Stimulated activated CD8-positive, alpha-beta memory T cell treated with anti-CD3 and anti-CD28 coated beads, Interleukin-7, amount 100 ng/mL, for 48 hours (primary cell): ENCODE measurements around the gene MGMT.

Source experiments
- DNase-seq, 2 donors: peaks; one replicate each; pipeline ENCODE4 v3.0.0-alpha.2; 2020; ENCODE audit warnings: low read depth in 1 of 2; ENCODE audit errors: extremely low read depth in 1 of 2

The MGMT gene

DNA sequence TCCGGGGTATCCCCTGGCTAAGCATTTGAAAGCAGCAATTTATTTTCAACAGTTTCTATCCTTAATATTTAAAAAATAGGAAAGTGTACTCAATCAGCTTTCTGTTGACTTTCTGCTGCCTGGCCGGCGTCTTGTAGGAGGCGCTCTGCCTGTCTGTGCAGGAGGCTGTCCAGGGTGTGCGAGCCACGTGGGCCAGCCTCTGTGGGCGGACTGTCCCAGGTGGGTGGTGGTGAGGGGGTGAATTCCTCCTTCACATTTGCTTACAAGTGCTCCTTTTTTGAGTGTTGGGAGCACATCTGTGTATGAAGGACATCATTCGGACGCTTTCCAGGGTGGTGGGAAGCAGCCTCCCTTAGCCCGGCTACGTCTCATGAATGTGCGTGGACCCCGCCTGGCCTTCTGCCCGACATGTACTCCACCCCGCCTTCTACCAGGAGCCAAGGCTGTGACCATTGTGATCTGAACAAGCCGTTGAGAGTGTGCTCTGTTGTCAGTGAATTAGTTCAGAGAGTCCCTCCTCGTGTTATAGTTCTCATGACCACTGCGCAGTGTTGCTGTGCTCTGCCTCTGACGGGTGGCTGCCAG lies 114.9 kb downstream of the MGMT start:
- DNase-seq, result no peak

DNA sequence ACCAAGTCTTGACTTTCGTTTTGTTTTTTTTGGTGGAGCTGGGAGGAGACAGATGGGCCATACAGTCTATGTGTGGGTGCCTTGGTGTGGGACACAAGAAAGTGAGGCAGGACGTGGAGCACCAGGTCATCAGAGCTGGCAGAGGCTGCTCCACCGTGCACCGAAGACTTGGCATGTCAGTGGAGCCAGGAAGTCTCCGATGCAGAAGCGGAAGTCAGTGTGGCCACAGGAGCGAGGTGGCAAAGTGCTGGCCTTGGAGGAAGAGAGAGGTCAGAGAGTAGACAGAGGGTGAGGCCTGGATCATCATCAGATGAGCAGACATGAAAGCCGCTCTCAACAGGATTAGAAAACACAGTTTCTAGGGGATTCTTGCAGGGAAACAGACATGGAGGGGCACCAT lies 116.8 kb downstream of the MGMT start:
- no peak for DNase-seq

DNA sequence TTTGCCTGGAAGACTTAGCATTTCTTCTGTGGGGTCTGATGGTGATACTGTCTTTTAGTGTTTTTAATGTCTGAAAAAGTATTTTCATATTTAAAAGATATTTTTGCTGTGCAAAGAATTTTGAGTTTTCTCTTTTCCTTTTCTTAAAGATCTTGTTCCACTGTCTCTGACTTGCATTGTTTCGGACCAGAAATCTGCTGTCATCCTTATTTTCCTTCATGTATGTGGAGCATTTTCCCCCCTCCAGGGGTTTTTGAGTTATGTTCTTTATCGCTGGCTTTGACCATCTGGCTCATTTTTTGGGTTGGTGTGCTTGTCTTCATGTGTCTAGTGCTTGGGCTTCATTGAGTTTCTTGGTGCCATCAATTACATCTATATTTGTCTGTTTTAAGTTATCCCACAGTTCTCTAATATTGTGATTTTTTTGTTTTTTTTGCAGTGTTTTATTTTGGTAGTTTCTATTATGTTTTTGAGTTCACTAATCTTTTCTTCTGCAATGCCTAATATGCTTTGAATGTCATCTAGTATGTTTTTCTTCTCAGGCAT lies 119.9 kb downstream of the MGMT start:
- no peak for DNase-seq

DNA sequence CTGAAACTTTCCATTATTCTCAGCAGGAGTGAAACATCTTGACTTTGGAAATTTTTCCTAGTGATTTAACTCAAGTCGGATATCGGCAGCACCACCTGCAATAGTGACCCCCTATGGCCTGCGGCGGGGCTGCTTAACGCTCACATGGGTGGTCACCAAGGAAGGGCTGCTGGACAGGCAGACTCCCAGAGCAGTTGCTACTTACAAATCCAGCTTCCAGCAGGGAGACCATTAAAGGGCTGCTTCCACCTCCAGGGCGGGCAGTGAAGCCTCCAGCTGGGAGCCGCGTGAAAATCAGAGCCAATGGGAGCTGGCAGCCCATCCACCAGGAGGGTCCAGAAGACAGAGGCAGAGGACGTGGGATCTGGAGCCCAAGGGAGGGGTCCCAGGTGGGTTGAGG lies 122.5 kb downstream of the MGMT start:
- DNase-seq, result no peak

DNA sequence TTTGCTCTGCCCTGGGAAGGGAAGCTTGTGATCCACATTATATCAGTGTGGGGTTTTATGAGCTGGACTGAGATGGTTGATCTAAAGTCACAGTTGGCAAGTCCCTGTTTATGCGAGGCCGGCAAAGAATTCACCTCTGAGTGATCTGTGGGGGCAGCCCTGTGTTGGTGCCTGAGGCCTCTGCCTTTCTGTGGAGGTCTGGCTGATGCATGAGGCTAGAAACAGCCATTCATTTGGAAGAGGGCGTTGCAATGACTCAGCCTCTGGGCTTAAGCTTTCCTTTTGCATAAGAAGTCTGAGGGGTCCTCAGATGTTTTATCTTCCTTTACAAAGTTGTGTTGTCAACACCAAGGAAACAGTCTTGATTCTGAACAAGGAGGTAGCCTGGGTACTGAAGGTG lies 126.9 kb downstream of the MGMT start:
- DNase-seq, result no peak

DNA sequence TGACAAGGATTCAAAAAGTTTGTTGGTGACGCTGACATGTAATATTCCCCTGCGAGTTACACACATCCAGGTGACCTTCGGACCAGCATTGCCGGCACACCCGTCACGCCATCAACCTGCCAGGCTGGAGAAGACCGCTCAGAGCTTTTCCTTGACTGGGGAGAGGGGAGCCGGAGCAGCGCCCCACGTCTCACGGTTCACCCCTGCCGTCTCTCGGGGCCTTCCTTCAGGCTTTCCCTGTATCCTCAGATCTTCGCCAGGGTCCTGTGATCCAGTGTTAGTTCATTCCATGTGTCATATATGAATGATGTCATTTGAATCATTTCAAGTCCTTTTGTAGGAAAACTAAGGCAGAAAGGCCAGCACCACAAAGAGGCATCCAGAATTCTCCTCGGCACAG lies 127.8 kb downstream of the MGMT start:
- no peak for DNase-seq

DNA sequence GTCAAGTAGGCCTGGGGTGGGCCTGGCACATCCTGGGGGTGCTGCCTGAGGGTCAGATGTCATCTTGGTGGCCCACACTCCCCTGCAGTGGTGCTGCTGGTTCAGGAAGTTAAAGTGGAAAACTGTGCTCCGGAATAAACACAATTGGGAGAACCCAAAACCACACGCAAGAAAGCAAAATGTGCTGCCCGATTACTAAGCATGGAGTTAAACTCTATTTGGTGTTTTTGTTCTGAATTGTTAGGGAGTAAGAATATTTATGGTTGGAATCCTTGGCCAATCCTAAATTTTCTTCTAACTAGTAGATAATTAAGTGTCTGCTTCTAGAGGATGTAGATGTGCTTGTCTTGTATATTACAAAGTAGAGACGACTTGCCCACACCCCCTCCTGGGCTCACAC lies 131.4 kb downstream of the MGMT start:
- no peak for DNase-seq

DNA sequence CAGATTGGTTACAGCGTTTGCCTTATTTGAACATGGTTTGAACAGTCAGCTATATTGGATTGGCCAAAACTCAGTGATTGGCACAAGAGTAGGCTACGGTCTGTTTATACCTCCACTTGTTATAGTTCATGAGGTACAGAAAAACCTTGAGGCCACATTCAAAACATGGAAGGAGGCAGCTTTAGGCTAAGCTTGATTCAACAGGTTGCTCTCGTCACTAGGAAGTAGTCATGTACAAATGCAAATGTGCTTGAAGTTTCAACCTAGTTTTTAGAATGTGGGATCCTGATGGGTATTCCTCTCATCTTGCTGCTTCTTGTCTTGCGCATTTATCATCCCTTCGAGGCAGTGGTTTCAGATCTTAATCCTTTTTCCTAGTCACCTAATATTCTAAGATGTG lies 132.1 kb downstream of the MGMT start:
- DNase-seq, result no peak

DNA sequence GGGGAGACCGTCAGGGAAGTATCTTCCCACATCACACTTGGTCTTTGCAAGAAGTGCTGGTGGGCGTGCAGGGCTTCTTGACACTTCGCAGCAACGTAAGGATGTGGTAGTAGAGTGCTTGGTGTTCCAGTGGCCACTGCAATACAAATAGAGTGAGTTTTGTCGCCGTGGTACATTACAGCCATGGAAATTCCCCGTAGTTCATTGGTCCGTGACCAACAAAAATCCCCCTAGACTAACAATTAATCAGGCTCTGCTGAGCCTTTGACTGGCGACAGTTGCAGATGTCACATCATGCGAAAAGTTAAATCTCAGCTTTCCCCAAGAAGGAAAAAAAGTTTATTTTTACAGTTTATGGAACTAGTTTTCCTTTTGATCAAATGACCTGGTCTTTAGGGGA lies 134.7 kb downstream of the MGMT start:
- no peak for DNase-seq

DNA sequence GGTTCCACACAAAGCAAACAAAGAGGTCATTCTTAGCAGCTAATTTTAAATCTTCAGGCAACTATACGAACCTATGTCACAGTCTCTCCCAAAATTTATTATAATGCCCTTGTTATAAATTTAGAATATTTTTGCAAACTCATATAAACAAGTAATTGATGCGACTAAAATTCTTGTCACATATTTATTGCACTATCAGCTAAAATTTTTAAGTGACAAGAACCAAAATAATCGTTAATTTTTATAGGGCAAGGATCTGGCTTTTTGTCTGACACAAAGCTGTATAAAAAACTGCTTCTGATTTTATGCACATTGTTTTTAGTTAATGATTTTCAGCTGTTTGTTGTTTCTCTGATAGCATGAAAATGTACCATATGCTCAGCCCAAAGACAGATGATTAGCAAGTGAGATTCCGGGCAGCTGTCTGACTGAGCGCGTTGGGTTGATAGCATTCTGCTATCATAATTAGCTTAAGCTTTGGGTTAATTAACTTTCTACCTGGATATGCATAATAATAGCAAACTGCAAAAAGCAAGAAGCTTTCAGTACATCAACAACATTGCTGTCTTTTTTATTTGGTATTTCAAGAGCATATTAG lies 136.0 kb downstream of the MGMT start:
- no peak for DNase-seq

DNA sequence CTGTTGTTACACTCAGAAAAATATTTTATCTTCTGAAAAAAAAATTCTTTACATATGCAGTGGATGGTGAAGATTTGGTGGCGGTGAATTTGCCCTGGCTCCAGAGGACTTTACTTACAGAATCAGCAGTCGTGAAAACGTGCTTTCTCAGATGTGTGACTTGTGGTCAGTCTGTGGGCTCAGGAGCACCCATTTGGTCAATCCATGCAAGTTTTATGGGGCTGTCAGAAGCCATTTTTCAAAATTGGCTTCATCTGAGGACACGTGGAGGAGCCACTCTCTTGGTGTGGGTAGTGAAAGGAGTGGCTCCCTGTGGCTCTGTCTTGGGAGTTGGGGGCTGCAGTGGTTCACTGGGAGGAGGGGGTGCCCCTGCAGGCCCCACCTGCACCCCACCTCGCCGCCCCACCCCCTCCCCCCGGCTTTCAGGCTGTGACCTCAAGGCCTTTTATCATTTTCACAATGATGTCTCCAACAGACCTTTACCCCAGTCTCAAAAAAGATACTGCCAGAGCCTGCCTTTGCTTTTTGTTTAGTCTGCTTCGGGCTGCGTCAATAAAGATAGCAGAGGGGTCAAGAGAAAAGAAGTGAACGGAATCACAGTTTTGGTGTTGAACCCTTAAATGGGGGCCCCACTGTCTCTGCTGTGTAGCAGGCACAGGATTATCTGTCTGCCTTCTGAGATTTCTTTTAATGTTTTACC lies 137.4 kb downstream of the MGMT start:
- DNase-seq, result no peak

DNA sequence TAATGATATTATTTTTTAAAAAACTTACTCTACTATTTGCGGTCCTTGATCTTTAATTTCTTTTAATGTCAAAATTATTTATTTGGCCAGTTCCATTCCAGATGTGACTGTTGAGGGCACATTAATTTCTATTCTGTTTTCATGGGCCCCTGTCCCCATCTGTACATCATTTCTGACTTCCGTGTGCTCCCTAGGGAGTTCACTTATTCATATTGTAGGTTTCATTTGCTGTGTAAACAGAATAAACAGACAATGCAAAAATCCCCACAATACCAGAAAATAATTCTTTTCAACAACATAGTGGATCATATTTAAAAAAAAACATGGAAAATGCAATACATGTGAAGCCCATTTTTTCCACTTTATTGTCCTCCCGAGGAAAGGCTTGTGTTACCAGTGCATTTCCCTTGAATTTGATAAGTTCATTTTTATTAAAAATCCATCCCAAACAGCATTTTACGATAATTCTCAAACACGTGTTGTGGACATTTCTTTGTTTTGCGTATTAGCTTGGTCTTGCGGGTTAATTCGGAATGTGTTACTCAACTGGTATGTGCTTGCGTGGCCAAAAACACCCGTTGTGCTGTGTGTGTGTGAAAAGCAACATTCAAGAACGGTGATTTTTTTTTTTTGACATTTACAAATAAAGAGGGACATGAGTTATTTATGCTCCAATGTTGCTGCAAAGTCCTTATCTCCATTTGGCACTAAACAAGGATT lies 138.4 kb downstream of the MGMT start:
- DNase-seq, result no peak

DNA sequence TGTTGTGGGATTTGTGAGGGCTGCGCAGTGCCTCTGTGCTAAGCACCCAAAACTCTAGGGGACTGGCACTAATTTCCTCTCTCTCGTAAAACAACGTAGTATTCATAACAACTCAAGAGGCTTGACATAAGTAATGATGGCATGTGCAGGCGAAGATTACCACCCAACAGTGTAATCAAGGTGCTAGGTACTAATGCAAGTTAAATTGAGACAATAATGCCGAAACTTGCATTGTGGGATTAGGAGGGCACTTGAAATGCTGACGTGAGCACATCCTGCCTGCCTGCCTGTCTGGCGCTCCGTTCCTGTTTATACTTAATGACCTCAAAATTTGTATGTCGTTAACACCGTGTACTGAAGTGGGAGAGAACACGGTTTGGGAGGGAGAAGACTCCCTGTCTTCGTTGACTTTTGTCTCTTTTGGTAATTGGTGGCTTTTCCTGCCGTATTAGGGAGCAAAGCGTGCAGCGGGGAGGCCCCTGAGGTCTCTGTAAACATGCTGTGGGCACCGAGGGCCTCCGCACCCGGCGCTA lies 139.0 kb downstream of the MGMT start:
- no peak for DNase-seq

DNA sequence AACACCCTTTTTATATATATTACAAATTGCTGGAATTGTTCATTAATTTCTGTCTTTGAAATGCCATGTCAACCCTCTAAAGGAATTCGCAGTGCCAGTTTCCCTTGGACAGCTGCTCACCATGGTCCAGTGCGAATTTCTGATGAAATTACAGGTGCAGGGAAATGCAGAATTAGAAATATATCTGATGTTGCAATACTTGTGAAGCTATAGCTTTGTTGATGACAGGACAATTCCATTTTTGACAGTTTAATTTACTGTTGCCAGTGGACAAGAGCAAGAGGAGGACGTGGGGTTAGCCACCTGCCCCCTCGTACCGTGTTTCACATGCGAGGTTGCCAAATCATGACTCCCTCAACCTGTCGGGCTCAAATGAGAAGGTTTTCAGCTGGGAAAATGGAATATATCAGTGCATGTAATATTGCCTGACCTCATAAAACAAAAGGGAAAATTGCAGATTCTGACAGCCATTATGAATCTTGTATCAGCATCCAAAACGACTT lies 140.6 kb downstream of the MGMT start:
- no peak for DNase-seq

DNA sequence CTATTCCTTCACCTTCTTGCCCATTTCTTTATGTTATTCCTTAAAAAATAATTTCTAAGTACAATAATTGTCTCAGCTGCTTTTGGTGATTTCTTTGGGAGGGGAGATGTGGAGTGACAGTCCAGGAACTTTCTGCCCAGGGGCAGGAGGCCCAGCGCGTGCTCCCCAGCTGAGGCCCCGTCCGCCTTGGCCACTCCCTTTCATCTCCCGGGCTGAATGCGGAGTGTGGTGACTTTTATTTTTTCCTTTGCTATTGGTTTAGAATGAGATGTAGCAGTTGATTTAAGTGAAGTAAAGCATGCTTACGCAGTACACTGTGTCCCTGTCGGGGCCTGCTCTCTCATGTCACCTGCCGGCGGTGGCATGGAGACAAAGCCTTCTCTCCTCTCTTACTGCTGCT lies 141.6 kb downstream of the MGMT start:
- DNase-seq, result no peak

DNA sequence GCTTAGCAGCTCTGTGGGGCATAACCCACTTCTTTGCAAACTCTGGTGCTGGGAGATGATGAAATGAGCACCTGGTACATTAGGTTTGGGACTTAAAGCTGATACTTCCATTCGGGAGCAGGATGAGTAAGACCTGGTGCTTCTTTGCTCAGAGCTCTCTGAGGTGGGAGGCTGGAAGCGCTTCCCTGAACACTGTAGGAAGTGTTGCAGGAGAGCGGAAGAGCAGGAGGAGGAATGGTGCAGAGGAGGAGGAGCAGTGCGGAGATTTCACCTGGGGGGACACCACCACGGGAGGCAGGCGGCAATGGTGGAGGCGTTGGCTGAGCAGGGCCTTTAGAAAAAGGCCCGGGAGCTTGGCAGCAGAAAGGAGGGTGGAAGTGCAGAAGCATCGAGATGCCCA lies 142.5 kb downstream of the MGMT start:
- DNase-seq, result no peak

DNA sequence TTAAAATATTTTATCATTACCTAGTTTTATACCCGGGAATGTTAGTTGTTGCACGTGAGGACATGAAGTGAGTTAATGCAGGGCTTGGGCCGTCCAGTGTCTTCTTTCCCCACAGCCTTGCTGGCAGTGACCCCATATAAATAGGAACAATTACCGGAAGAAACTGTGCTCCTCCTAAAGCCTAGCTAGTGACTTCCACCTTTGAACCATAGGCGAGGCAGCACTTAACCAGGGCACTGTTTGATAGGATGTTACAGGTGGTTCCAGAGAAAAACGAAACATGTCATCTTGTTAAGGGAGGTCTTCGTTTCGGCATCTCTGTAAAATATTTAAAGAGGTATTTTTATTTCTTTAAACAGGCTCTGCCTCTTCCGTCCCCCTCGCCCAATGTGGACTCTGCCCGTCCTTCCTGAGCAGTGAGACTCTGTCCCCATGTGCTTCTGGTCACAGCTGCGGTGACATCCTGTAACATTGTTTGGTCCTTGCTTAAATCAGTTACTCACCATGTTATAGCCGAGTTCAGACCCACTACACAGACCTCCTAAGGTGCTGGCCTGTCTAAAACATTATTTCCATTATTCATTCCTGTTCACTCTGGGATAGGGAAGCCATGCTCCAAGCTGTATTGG lies 145.6 kb downstream of the MGMT start:
- DNase-seq, result no peak

DNA sequence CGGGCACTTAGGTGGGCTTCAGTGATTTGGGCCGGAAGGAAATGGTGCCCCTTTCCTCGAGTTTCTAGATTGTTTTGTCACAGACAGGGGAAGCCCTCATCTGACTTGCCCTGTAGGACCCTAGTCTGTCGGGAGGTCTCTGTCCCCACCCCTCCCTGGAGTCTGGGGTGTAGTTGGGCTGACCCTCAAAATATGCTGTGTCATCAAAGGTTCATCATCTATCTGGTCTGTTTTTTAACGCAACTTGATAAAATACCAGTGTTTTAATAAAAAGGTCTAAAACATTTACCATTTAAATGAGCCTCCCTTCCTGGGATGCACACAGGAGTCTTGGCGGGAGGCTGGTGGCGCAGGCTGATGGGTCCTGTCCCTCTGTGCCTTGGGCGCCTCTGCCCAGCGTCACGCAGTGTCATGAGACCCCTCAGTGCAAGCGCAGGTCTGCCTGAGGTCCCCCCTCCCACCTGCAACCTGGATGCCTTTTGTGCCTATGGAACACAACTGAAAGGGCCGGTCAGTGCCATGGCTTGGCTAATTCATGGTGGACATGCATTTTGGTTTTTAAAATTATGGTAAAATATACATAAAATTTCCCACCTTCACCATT lies 146.4 kb downstream of the MGMT start:
- DNase-seq, result no peak

DNA sequence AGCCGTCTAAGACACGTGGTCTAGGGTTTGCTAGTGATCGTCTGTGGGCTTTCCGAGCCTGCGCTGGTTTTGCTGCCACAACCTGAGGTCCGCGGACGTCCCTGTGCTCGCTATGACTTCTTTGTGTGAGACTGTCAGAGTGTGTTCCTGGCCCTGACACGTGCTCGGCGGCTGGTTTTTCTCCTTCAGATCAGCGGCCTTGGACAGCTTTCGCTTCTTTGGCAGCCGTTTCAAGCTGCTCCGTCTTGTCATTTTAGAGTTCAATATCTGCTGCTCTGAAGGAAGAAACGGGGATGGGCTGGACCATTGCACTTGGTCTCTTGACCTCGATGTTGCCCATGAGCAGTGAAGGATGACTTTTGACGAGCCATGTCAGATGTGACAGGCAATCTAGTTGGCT lies 147.3 kb downstream of the MGMT start:
- DNase-seq, result no peak

DNA sequence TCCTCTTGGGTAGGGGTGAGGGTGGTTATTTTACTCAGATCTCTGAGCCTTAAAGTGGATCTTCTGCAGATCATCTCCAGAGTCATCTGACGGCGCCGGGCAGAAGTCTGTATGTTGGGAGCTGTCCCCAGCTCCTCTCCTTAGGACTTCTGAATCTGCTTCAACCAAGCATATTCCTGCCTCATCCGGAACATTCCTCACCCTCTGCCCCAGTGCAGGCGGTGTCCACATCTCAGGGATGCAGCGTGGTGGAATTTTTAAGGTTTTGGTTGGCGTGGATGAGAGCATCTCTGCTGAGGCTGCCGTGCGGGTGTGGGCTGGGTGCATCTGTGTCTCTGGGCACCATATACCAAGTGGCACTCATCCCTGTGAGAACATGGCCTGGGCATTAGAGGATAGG lies 148.3 kb downstream of the MGMT start:
- DNase-seq, result no peak
